ENCODE measurements around the gene DNM2.

The DNM2 gene

DNA sequence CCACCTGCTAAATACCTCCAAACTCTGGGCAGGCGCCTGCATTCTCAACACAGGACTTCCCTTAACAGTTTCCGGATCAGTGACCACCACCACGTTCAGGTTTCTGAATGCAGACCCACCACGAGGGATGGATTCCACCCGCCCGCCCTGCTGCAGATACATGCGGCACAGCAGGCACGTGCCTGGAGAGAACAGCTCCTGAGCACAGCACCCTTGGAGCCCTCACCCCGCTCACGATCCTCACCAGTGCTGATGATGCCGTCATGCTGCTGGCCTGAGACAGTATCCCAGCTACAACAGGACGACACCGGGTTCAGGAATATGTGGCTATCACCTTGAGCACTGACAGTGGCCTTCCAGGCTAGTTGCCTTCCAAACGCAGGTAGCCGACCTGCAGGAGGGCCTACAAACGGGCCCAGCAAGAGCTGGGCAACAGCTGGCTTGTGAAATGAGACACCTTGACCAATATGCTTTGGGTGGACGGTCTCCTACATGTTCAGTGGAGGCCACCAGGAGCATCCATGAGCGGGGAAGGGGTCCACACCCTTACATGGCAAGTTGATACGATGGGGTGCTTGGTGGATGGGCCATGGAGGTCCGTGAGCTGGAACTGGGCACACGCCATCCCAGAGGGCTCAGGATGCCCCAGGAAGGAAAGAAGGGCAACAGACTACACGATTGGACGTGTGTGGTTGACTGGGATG is 26.5 kb upstream of the DNM2 start:
- no peak for DNase-seq

DNA sequence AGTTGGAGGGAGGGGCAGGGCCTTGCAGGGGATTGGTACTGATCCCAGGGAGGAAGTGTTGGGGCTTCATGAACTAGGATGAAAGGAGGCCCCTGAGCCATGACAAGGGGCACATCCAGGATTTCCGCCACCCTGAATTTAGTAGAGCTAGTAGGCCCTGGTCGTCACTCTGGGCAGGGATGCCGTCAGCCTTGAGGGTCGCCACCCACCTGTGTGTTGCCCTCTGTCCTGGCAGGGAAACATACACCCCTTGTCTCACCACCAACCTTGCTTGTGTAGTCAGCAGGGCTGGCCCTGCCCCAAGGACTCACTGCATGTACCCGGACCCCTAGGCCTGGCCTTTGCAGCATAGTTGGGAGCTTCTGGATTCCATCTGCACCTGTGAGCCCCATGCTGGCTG is 26.0 kb upstream of the DNM2 start:
- no peak for DNase-seq

DNA sequence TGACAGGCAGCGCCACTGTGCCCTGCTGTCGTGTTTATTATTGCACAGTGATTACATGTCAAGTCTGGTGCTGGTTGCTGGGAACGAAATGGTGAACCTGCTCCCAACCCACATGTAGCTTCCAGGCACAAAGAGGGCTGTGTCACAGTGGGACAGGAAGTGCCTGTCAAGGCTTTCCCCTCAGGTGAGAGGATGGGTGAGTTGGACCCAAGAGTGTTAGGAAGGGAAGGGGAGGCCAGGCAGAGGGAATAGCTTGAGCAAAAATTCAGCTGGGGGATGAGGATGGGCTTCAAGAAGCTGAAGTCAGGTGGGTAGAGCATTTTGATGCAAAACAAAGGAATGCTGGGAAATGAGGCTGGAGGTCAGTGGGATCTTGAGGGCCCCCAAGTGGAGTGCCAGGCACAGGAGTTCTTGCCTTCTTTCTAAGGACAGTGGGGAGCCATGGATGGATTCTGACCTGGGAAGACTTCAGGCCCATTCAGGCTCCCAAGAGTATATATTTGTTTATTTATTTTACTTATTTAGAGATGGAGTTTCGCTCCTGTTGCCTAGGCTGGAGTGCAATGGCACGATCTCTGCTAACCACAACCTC is 25.1 kb upstream of the DNM2 start:
- no peak for DNase-seq

GRCh38 chr19:10694706-10695307 is 23.1 kb upstream of the DNM2 start:
- DNase-seq: no peak

- peak; percentile 93 for DNase-seq
Observed at GRCh38 chr19:10695401-10696398, 22.2 kb upstream of the DNM2 start.

DNA sequence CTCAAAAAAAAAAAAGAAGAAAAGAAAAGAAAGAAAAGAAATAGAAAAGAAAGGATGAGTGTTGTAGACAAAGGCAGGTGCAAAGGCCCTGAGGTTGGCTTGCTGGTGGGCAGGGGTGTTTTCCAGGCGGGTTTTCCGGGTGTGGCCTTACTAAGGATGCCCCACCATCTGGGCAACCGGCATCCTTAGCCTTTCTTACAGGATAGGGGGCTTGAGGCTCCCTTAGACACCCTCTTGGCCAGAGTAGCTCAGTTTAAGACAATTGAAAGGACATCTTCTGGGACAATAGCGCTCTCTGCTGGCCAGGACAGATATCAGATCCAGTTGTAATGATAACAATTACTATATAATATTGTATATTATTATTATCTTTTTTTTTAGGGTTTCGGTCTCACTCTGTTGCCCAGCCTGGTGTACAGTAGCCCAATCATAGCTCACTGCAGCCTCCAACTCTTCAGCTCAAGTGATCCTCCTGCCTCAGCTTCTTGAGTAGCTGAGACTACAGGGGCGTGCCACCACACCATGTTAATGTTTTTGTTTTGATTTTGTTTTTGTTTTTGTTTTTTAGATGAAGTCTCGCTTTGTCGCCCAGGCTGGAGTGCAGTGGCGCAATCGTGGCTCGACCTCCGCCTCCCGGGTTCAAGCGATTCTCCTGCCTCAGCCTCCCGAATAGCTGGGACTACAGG is 18.1 kb upstream of the DNM2 start:
- DNase-seq: peak; percentile 72

DNA sequence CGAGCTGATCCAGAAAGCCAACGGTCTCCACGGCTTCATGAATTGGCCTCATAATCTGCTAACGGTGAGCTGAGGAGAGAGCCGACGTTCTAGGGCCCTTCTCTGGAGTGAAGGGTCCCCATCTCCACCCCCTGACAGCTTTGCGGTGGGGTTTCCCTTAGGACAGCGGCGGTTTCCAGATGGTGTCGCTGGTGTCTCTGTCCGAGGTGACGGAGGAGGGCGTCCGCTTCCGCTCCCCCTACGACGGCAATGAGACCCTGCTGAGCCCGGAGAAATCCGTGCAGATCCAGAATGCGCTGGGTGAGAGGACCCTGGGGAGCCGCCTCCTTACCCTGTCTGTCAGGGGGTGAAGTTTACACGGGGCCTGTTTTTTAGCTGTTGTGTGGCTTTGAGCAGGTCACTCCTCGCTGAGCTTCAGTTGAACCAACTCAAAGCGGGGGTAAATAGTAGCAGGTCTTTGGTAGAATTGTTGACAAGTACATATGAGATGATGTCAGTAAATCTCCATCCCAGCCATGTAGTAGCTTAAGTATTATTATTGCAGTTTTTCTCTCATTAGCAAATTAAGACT is 15.8 kb upstream of the DNM2 start:
- peak; percentile 48 for DNase-seq

DNA sequence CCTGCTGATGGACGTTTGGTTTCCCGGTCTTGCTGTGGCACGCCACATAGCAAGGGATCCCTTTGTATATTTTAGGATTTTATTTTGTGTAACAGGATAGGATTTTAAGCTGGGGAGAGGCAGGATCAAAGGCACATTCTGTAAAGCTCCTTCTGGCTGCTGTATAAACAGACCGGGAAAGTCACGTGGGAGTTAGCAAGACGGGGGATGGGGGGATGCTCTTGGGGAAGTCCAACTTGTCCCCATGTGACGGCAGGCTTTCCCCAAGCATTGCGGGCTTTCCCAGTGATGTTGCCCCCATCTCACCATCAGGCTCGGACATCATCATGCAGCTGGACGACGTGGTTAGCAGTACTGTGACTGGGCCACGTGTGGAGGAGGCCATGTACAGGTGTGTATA is 10.9 kb upstream of the DNM2 start:
- DNase-seq: no peak

GRCh38 chr19:10707440-10707839 is 10.4 kb upstream of the DNM2 start:
- DNase-seq: no peak

DNA sequence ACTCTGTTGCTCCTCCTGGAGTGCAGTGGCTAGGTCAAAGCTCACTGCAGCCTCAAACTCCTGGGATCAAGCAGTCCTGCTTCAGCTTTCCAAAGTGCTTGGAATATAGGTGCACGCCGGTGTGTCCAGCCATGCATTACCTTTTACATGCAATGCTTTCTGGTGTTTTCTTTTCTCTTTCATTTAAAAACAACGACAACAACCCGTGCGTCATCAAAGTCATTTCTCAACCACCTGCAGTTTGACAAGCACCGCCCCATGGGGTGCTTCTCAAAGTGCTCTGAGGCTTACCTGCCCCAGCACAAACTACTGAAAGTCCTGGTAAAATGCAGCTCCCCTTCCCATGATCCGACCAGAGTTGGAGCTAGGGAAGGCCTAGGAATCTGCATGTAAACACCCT is 9.6 kb upstream of the DNM2 start:
- no peak for DNase-seq

- no peak for DNase-seq
Observed at GRCh38 chr19:10712045-10712444, 5.8 kb upstream of the DNM2 start.

DNA sequence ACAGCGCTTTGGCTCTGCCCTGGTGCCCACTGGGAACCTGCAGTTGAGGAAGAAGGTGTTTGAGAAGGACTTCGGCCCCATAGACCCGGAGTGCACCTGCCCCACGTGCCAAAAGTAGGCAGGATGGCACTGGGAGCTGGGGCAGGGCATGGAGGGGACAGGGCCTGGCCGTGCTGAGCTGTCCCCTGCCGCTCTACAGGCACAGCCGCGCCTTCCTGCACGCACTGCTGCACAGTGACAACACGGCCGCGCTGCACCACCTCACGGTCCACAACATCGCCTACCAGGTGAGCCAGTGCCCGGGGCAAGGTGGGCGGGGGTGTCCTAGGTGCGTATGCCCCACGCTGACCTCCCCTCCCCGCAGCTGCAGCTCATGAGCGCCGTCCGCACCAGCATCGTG is 5.1 kb upstream of the DNM2 start:
- DNase-seq: no peak

GRCh38 chr19:10713317-10713716 is 4.6 kb upstream of the DNM2 start:
- no peak for DNase-seq

DNA sequence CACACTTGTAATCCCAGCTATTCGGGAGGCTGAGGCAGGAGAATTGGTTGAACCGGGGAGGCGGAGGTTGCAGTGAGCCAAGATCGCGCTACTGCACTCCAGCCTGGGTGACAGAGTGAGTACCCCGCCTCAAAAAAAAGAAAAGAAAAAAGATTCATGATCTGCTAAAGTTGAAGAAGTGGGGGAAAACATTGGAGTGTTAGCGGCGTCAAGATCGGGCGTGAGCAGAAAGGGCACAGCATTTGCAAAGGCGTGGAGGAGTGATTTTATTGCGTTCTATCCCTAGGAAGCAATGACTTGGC is 874 bp upstream of the DNM2 start:
- DNase-seq: no peak

DNA sequence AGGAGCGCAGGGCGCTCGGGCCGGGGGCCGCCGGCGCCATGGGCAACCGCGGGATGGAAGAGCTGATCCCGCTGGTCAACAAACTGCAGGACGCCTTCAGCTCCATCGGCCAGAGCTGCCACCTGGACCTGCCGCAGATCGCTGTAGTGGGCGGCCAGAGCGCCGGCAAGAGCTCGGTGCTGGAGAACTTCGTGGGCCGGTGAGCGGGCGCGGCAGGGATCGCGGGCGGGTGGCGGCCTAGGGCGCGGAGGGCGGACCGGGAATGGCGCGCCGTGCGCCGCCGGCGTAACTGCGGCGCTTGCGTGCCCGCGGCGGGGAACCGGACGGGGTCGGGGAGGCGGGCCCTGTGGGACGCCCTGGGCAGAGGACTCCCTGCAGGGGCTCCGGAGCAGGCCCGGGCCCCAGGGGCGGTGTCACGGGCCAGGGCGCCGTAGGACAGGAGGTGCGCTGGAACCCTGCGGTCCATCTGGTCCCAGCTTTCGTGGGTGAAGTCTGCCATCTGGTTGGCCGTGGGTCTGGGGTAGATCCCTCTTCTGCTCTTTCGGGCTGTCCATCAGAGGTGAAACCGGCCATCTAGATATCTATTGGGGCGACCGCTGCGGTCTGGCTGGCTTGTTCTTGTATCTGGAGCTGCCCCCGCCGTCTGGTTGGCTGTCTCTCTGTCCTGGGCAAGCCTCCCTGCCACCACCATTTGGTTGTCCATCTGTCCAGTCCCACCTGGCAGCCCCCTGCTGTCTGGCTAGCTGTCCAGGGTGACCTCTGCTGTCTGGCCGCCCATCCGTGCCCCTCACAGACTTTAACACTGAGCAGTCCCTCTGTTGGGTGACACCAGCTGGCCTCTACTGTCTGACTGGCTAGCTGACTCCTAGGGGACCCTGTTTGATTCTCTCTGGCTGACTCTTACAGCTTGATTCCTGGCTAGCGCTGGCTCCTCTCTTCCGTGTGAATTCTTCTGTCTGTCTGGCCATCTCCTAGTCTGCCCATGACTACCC is 622 bp downstream of the DNM2 start:
- DNase-seq: peak; percentile 52

- DNase-seq: no peak
Observed at GRCh38 chr19:10719466-10719961, 1.6 kb downstream of the DNM2 start.

- DNase-seq: no peak
Observed at GRCh38 chr19:10720607-10721125, 2.8 kb downstream of the DNM2 start.

DNA sequence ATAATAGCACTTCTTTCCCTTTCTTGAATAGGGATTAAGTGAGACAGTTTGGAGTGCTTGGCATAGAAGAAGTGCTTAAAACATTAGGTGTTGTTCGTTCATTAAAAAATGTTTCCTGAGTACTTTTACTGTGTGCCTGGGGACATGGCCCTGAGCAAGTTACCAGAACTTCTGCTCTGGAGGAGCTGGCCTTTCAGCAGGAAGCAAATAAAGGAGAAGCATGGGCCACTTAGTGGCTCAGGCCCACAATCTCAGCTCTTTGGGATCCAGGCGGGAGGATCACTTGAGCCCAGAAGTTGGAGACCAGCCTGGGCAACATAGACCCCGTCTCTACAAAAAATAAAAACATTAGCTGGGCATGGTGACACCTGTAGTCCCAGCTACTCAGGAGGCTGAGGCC is 5.7 kb downstream of the DNM2 start:
- DNase-seq: no peak

DNA sequence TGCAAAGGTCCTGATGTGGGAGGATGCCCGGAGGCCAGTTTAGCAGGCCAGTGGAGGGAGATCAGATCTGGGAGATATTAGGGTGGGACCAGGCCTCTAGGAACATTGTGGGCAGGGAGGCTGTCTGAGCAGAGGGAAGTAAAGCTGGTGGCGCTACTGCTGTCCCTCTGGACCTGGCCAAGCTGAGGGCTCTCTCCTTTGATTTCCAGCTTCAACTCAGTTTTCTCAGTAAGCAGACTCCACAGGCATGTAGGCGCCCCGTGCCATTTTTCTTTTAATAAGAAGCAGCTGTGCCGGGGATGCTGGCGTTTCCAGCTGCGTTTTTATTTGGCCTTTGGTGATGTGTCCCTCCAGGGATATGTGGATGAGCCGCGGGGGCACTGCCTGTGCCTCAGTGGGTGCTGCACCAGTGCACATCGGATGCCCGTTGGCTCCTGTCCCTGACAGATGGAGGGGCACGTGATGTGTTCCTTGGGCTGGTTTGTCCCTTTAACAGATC is 6.7 kb downstream of the DNM2 start:
- no peak for DNase-seq

DNA sequence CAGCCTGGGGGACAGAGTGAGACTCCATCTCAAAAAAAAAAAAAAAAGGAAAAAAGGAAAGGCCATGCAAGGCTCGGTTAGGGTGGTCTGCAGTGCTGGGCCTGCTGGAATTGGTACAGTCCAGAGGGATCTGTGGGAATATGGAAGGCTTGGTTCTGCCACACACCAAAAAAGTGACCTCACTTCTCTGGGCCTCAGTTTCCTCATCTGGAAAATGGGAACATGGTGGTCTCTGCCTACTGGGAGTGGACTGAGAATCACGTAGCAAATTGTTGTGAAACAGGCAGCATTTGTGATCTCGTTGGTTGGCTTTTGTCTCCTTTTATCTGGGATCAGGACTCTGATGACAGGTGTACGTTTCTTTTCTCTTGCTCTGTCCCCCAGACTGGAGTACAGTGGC is 7.5 kb downstream of the DNM2 start:
- DNase-seq: no peak

- DNase-seq: no peak
Observed at GRCh38 chr19:10726268-10726667, 8.4 kb downstream of the DNM2 start.

All from activated CD4-positive, alpha-beta T cell treated with anti-CD3 and anti-CD28 coated beads, Interleukin-2, amount 50 U/mL, for 16 hours (primary cell).